Measurements from ENCODE around the gene NLRP7. TPM values are rescaled to one million over a fixed set of nuclear protein-coding genes. Genes with fewer than 3 reads are reported as not detected.
A peak's percentile ranks its signal among the peaks of the same experiment; 100 is the strongest.
"Not testable (repeated sequence)": the region's sequence is repeated elsewhere in the genome, so short reads cannot be mapped to it uniquely, and the experiment has no call there.

NLRP7 gene
- total RNA-seq, 2 experiments from 2014 or later, result 0.69 to 8.8 TPM

DNA sequence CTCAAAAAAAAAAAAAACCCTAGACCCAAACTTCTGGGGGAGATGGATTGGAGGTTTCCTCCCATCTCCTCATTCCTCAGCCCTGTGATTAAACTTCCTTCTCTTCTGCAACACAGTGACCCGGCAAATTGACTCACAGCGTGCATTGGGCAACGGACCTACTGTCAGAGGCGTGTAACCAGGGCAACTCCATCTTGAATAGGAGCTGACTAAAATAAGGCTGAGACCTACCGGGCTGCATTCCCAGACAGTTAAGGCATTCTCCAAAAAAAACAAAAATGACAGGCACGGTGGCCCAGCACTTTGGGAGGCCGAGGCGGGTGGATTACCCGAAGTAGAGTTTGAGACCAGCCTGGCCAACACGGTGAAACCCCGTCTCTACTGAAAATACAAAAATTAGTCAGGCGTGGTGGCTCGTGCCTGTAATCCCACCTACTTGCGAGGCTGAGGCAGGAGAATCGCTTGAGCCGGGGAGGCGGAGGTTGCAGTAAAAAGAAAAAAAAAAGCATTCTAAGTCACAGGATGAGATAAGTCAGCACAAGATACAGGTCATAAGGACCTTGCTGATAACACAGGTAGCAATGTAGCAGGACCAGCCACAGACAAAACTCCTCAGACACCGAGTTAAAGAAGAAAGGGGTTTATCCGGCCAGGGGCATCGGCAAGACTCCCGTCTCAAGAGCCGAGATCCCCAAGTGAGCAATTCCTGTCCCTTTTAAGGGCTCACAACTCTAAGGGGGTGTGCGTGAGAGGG, 5.4 kb upstream of the NLRP7 start:
- BruUV-seq (replicated peaks), result no TSS peak
- intact Hi-C loops (cut with micrococcal nuclease; ENCODE audit: unreplicated experiment), result no loop called here
- no peak overlapping the region for H3K4me3 ChIP-seq (ENCODE audit: low read depth, low read length, poor library complexity, severe bottlenecking)
- H3K4me1 ChIP-seq (ENCODE audit: insufficient read depth, low read length, poor library complexity, severe bottlenecking), result peaks cover 34% of the 10 kb centered on the region
- H3K27ac ChIP-seq (ENCODE audit: low read depth, low read length, poor library complexity, severe bottlenecking), result no peak overlapping the region
- no peaks in the 10 kb centered on the region for H3K36me3 ChIP-seq (ENCODE audit: insufficient read depth, low read length)
- no peak overlapping the region for H3K4me2 ChIP-seq (ENCODE audit: low read length)
- CTCF ChIA-PET (ENCODE audit: unreplicated experiment), result no interaction called here
- TF ChIP-seq, protein P1, sequence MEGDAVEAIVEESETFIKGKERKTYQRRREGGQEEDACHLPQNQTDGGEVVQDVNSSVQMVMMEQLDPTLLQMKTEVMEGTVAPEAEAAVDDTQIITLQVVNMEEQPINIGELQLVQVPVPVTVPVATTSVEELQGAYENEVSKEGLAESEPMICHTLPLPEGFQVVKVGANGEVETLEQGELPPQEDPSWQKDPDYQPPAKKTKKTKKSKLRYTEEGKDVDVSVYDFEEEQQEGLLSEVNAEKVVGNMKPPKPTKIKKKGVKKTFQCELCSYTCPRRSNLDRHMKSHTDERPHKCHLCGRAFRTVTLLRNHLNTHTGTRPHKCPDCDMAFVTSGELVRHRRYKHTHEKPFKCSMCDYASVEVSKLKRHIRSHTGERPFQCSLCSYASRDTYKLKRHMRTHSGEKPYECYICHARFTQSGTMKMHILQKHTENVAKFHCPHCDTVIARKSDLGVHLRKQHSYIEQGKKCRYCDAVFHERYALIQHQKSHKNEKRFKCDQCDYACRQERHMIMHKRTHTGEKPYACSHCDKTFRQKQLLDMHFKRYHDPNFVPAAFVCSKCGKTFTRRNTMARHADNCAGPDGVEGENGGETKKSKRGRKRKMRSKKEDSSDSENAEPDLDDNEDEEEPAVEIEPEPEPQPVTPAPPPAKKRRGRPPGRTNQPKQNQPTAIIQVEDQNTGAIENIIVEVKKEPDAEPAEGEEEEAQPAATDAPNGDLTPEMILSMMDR (conservative IDR thresholded peaks at IDR 0.05; ENCODE audit: low read length), result no peak
- TF ChIP-seq EZH2phosphoT487 (IDR thresholded peaks at IDR 0.05; ENCODE audit: borderline replicate concordance, low read depth, low read length), result no peak
- no peaks in the 10 kb centered on the region for H3K79me2 ChIP-seq (ENCODE audit: insufficient read depth, low read depth, low read length)
- H4K20me1 ChIP-seq (ENCODE audit: insufficient read depth, low read length), result no peaks in the 10 kb centered on the region
- no peaks in the 10 kb centered on the region for H3K9me2 ChIP-seq (ENCODE audit: insufficient read depth, low read length)
- DNase-seq (ENCODE audit: low spot score), result no peak
- H2AFZ ChIP-seq (ENCODE audit: low read length), result no peak overlapping the region
- POLR2A ChIA-PET, result no interaction called here
- H3K9me3 ChIP-seq (ENCODE audit: low read length), result no peaks in the 10 kb centered on the region

DNA sequence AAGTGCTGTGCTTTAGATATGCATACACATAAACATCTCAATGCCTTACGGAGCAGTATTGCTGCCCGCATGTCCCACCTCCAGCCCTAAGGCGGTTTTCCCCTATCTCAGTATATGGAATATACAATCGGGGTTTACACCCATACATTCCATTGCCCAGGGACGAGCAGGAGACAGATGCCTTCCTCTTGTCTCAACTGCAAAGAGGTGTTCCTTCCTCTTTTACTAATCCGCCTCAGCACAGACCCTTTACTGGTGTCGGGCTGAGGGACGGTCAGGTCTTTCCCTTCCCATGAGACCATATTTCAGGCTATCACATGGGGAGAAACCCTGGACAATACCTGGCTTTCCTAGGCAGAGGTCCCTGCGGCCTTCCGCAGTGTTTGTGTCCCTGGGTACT, 3.2 kb upstream of the NLRP7 start:
- Histone ChIP-seq H3K4me1 (ENCODE audit: insufficient read depth, low read length, poor library complexity, severe bottlenecking) (peaks cover 29% of the 10 kb centered on the region), H3K4me2 (ENCODE audit: low read length) (peak overlapping the region; percentile 62), H3K27ac (ENCODE audit: low read depth, low read length, poor library complexity, severe bottlenecking) (peak overlapping the region; percentile 53), H2AFZ (ENCODE audit: low read length) (peak overlapping the region; percentile 97; the same call in 1 of the 2 replicates)
- H3K4me3 ChIP-seq (ENCODE audit: low read depth, low read length, poor library complexity, severe bottlenecking); POLR2A ChIA-PET; H3K36me3 ChIP-seq (ENCODE audit: insufficient read depth, low read length); CTCF ChIA-PET (ENCODE audit: unreplicated experiment); intact Hi-C loops (cut with micrococcal nuclease; ENCODE audit: unreplicated experiment); H3K79me2 ChIP-seq (ENCODE audit: insufficient read depth, low read depth, low read length); H3K9me3 ChIP-seq (ENCODE audit: low read length); BruUV-seq (replicated peaks); H3K9me2 ChIP-seq (ENCODE audit: insufficient read depth, low read length); H4K20me1 ChIP-seq (ENCODE audit: insufficient read depth, low read length): not testable (repeated sequence)
- DNase-seq (ENCODE audit: low spot score), result peak; percentile 36

- H3K27ac ChIP-seq (ENCODE audit: low read depth, low read length, poor library complexity, severe bottlenecking), result no peak overlapping the region
- BruUV-seq (replicated peaks), result no TSS peak
- no peaks in the 10 kb centered on the region for H3K9me2 ChIP-seq (ENCODE audit: insufficient read depth, low read length)
- TF ChIP-seq, protein P1 (conservative IDR thresholded peaks at IDR 0.05; ENCODE audit: low read length), result no peak
- TF ChIP-seq EZH2phosphoT487 (IDR thresholded peaks at IDR 0.05; ENCODE audit: borderline replicate concordance, low read depth, low read length), result no peak
- H3K4me1 ChIP-seq (ENCODE audit: insufficient read depth, low read length, poor library complexity, severe bottlenecking), result peaks cover 32% of the 10 kb centered on the region
- DNase-seq (ENCODE audit: low spot score), result no peak
- H3K4me2 ChIP-seq (ENCODE audit: low read length), result peak overlapping the region; percentile 35
- H3K9me3 ChIP-seq (ENCODE audit: low read length), result no peaks in the 10 kb centered on the region
- no peaks in the 10 kb centered on the region for H4K20me1 ChIP-seq (ENCODE audit: insufficient read depth, low read length)
- no peaks in the 10 kb centered on the region for H3K36me3 ChIP-seq (ENCODE audit: insufficient read depth, low read length)
- intact Hi-C loops (cut with micrococcal nuclease; ENCODE audit: unreplicated experiment), result no loop called here
- no peak overlapping the region for H2AFZ ChIP-seq (ENCODE audit: low read length)
- no peaks in the 10 kb centered on the region for H3K79me2 ChIP-seq (ENCODE audit: insufficient read depth, low read depth, low read length)
- CTCF ChIA-PET (ENCODE audit: unreplicated experiment), result no interaction called here
- H3K4me3 ChIP-seq (ENCODE audit: low read depth, low read length, poor library complexity, severe bottlenecking), result no peak overlapping the region
- POLR2A ChIA-PET, result no interaction called here
These were observed 2.1 kb upstream of the NLRP7 start for GRCh38 chr19:54949412-54949811.

GRCh38 chr19:54943772-54944361, 3.5 kb downstream of the NLRP7 start:
- H3K4me3 ChIP-seq (ENCODE audit: low read depth, low read length, poor library complexity, severe bottlenecking); DNase-seq (ENCODE audit: low spot score); H3K36me3 ChIP-seq (ENCODE audit: insufficient read depth, low read length); H3K9me2 ChIP-seq (ENCODE audit: insufficient read depth, low read length); H2AFZ ChIP-seq (ENCODE audit: low read length); H3K79me2 ChIP-seq (ENCODE audit: insufficient read depth, low read depth, low read length); H3K27ac ChIP-seq (ENCODE audit: low read depth, low read length, poor library complexity, severe bottlenecking); POLR2A ChIA-PET; H3K9me3 ChIP-seq (ENCODE audit: low read length); BruUV-seq (replicated peaks); CTCF ChIA-PET (ENCODE audit: unreplicated experiment); H3K4me2 ChIP-seq (ENCODE audit: low read length); H4K20me1 ChIP-seq (ENCODE audit: insufficient read depth, low read length); intact Hi-C loops (cut with micrococcal nuclease; ENCODE audit: unreplicated experiment): not testable (repeated sequence)
- H3K4me1 ChIP-seq (ENCODE audit: insufficient read depth, low read length, poor library complexity, severe bottlenecking), result peaks cover 16% of the 10 kb centered on the region

DNA sequence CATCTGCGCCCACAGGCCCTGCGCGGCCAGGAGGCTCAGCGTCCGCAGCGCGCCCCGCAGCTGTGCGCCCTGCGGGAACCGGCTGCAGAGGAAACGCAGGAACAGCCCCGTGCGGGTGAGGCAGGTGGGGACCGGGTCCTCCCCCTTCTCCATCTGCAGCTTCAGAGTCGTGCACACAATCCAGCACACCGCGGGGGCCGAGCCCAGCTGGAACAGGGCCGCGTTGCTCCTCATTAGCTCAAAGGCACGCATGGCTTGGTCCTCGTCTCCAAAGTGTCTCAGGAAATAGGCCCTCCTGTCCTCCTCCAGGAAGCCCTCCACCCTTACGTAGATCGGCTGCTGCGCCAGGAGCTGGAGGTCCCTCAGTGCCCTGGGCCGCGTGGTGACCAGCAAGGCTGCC, 7.8 kb downstream of the NLRP7 start:
- H3K9me3 ChIP-seq (ENCODE audit: low read length); H3K9me2 ChIP-seq (ENCODE audit: insufficient read depth, low read length); POLR2A ChIA-PET; H3K36me3 ChIP-seq (ENCODE audit: insufficient read depth, low read length); BruUV-seq (replicated peaks); H4K20me1 ChIP-seq (ENCODE audit: insufficient read depth, low read length); H3K79me2 ChIP-seq (ENCODE audit: insufficient read depth, low read depth, low read length); H3K4me3 ChIP-seq (ENCODE audit: low read depth, low read length, poor library complexity, severe bottlenecking); H2AFZ ChIP-seq (ENCODE audit: low read length); CTCF ChIA-PET (ENCODE audit: unreplicated experiment); intact Hi-C loops (cut with micrococcal nuclease; ENCODE audit: unreplicated experiment); H3K27ac ChIP-seq (ENCODE audit: low read depth, low read length, poor library complexity, severe bottlenecking); DNase-seq (ENCODE audit: low spot score): not testable (repeated sequence)
- 0 out of 2 replicates have a peak overlapping the region, but pooled peaks have one; percentile 89 for H3K4me2 ChIP-seq (ENCODE audit: low read length)
- peaks cover 39% of the 10 kb centered on the region for H3K4me1 ChIP-seq (ENCODE audit: insufficient read depth, low read length, poor library complexity, severe bottlenecking)
